GM18499 (cell line): ENCODE data around the gene TMX1.

Experiments used
- ATAC-seq: cut with Tn5 transposase; IDR thresholded peaks from one replicate; pipeline ENCODE4 v1.9.1; 2021; ENCODE audit warnings: moderate number of reproducible peaks; ENCODE audit not compliant: insufficient read depth, unreplicated experiment

TMX1 gene

GRCh38 chr14:51291016-51291415, 51.0 kb downstream of the TMX1 start:
- no peak for ATAC-seq

DNA sequence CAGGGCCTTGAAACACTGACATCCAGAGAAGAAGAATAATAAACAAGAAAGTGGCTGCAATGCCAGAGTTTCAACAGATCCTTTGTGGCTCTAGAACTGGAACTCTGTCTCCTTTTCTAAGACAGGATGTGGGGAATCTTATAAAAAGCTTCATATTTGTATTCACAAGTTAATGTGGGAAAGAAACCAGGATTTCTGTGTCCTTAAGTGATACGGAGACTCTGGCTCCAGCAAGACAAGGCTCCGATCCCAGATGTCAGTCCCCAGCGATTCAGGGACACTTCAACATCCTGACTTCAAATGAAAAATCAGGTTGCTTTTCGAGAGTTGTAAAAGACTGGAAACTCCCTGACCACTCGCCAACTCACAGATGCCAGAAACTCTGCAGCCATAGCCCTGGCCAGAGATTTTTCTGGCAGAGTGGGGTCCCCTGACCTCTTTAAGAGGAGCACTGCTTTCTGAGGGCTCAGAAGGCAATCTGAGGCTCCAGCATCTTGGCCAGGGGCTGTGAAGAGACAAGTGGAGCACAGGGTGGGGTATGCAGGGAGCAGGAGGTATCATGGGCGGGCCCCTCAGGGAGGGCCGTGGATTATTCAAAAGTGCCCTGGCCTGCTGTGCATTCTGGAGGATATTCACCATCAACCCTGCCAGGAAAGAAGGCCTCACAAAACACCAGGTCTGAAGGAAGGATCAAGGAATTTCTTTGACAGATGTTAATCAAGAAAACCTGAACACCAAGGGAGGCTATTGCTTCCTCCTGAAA, 53.3 kb downstream of the TMX1 start:
- ATAC-seq: no peak

GRCh38 chr14:51293912-51294389, 53.9 kb downstream of the TMX1 start:
- ATAC-seq: no peak

GRCh38 chr14:51294951-51295525, 55.0 kb downstream of the TMX1 start:
- no peak for ATAC-seq

- ATAC-seq: no peak
Observed at GRCh38 chr14:51295646-51296263, 55.7 kb downstream of the TMX1 start.

DNA sequence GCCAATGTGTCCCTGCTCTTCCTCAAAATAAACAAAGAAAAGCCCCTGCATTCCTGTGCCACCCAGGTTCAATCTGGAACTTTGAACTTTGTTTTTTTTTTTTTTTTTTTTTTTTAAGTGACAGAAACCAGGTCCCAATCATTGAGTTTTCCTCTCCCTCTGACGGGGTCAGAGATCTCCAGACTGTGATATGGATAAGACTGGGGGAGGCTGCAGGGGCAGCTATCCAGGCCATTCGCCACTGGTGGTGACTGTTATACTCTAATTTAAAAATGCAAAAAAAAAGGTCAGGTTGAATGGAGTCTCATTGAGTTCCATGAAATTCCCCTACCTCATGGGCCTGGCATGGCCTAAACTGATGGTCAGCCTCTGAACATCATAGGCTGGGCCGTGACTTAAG, 57.0 kb downstream of the TMX1 start:
- ATAC-seq: no peak

DNA sequence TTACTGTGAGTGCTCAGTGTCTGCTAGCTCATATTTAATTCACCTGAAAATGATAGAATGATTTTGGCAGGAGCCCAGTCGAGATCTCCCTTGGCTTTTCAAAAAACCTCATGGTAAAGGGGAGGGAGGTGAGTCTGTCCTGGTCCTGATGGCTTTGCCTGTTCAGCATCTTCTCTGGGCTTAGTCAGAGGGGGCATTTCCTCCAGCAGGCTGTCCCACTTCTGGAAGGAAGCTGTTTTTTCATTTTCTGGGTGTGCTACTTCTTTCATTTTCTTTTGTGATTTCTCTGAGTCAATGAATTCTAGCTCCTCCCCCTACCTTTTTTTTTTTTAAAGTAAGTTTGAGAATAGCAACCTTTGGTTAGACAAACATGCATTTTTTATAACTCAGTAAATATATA, 58.8 kb downstream of the TMX1 start:
- no peak for ATAC-seq

DNA sequence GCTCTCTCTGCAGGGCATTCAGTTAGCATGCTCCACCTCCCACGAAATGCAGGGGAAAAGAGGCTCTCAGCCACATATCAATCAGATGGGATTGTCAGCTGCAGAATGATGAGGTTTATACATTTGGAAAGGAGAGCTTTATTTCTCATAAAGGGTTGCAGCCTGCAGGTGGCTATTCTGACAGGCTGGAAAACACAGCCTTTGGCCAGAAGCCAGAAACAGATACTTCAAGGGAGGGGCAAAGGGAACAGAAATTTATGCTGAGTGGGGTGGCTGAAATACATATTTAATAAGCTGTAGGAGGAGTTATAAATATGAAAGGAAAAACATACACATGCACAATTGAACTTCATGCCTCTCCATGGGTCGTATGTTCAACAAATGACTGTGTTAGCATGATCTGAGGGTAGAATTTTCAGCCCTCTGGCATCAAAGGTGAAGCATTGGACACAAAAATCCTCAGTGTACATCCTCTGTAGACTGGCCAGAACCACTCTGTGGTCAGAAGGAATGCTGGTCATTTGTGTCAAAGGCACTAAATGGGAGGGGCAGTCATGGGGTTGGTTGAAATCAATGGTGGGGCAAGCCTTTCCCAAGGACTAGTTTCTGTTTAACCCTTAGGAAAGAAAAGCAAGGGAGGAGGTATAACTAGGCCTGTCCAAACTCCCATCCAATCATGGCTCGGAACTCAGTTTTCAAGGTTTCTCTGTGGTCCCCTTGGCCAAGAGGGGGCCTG, 62.4 kb downstream of the TMX1 start:
- ATAC-seq: no peak

DNA sequence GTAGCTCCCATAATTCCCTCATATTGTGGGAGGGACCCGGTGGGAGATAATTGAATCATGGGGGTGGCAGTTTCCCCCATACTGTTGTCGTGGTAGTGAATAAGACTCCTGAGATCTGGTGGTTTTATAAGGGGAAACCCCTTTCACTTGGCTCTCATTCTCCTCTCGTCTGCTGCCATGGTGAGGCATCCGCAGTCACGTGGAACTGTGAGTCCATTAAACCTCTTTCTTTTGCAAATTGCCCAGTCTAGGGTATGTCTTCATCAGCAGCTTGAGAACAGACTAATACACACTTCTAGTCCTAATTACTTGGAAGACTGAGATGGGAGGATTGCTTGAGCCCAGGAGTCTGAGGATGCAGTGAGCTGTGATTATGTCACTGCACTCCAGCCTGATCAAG, 64.4 kb downstream of the TMX1 start:
- ATAC-seq: no peak

DNA sequence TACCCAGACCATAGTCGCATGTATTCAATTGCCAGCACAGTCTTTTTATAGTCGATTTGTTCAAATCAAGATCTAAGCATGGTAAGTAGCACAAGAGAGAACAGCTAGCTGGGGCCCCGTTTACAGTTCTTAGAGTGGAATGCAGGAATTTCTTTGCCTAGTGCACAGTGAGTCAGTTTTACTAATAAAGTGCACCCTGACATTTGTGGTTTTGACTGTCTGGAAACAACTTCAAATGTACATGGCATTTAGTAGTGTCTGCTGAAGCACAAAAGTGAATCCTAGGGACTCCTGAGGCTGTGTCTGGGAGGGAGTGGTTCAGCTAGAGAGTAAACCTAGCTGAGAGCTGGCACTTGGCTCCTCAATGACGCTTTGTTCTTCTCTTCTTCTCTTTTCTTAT, 64.9 kb downstream of the TMX1 start:
- ATAC-seq: no peak

- ATAC-seq: no peak
Observed at GRCh38 chr14:51305751-51306150, 65.7 kb downstream of the TMX1 start.
